Stomach (tissue), 9 donors: ENCODE measurements around the gene TPCN1. TPM values are rescaled to one million over a fixed set of nuclear protein-coding genes. Genes with fewer than 3 reads are reported as not detected.

Experiments used
- DNase-seq, 2 donors: peaks; one replicate each; pipeline versions ENCODE4 v3.0.0 to v3.0.0-alpha.2; 2013 to 2019
- H3K27ac ChIP-seq, 5 donors: fragments of 200-600 bp in 4 of 5; sonication (generic) in 4 of 5; one replicate each; pipeline ENCODE4 v1.5.1; 2013 to 2019; ENCODE audit warnings: mild to moderate bottlenecking in 1 of 5, moderate library complexity in 1 of 5
- H3K27me3 ChIP-seq, 3 donors: fragments of 200-600 bp; sonication (generic); one replicate each; pipeline ENCODE4 v1.5.1; 2017 to 2019; ENCODE audit warnings: mixed run types in 1 of 3
- H3K36me3 ChIP-seq, 4 donors: fragments of 200-600 bp; sonication (generic); 1 replicate in 3 of 4; 2 replicates in 1 of 4; pipeline ENCODE4 v1.5.1; 2016 to 2019
- H3K4me1 ChIP-seq, 4 donors: fragments of 200-600 bp; sonication (generic); one replicate each; pipeline ENCODE4 v1.5.1; 2016 to 2019
- H3K4me3 ChIP-seq, 4 donors: fragments of 200-600 bp; sonication (generic) in 3 of 4; one replicate each; pipeline ENCODE4 v1.5.1; 2016 to 2019; ENCODE audit warnings: mild to moderate bottlenecking in 1 of 4
- H3K9me3 ChIP-seq, 4 donors: fragments of 200-600 bp; sonication (generic); one replicate each; pipeline ENCODE4 v1.5.1; 2016 to 2019
- CTCF ChIP-seq, 7 experiments: fragments of 450-650 bp in 4 of 7; fragments of 200-600 bp in 3 of 7; sonication (generic) in 3 of 7; IDR thresholded peaks; one replicate each; pipeline ENCODE4 v1.5.1; 2016 to 2019; ENCODE audit warnings: antibody characterized with exemption in 7 of 7, control low read depth in 2 of 7, mild to moderate bottlenecking in 1 of 7
- EP300 ChIP-seq: sonication (generic); formaldehyde crosslinking; IDR thresholded peaks from one replicate; pipeline ENCODE4 v1.6.1; 2017; ENCODE audit warnings: antibody characterized with exemption
- POLR2A ChIP-seq, 4 donors: fragments of 450-650 bp; IDR thresholded peaks; one replicate each; pipeline ENCODE4 v1.6.1; 2016; ENCODE audit warnings: antibody characterized with exemption in 4 of 4, control low read depth in 2 of 4, mild to moderate bottlenecking in 1 of 4, moderate library complexity in 1 of 4
- POLR2AphosphoS5 ChIP-seq, 3 donors: sonication (generic); formaldehyde crosslinking; IDR thresholded peaks; one replicate each; pipeline ENCODE4 v1.6.1; 2016; ENCODE audit warnings: antibody characterized with exemption in 3 of 3
- WGBS, 5 donors: extraction: QIAGEN DNeasy Blood & Tissue Kit in 3 of 5; methylation state at CpG; one replicate each; pipeline versions ENCODE4 v1.1.5 to v1.1.7; 2013 to 2018; 5-methylcytosine and 5-hydroxymethylcytosine counted together
- intact Hi-C: fragments of 100-400 bp; cut with DNase I; formaldehyde crosslinking; loops from one replicate; pipeline ENCODE4 v1.15.1; 2023; ENCODE audit warnings: low total_unique reads
- polyA plus RNA-seq, 3 donors: library from polyadenylated mRNA; stranded (reverse); fragments of 200-250 nt; gene quantifications; one replicate each; pipeline ENCODE4 v1.2.3, GENCODE V29; 2013
- total RNA-seq, 5 donors: library from RNA; depleted of rRNA; stranded (reverse); fragments of >200 nt; gene quantifications; one replicate each; pipeline versions ENCODE4 v1.1.0 to v1.2.3, GENCODE V29; 2014 to 2016
- donor health status: healthy with polysubstance abuse.
- donor health status: Bipolar disorder and iron deficiency.
- donor health status: healthy.

The TPCN1 gene
- total and polyA plus RNA-seq, 8 donors: 5.8 to 78.2 (median 30.2) TPM

GRCh38 chr12:113260636-113261300, 39.5 kb downstream of the TPCN1 start:
- H3K27ac ChIP-seq: peak overlapping the region; percentile 23 to 75 (median 46)
- TF ChIP-seq POLR2A (IDR thresholded peaks at IDR 0.05) (no peak), POLR2AphosphoS5 (IDR thresholded peaks at IDR 0.05) (no peak), CTCF (IDR thresholded peaks at IDR 0.05) (no peak), EP300 (no peak)
- no peaks in the 10 kb centered on the region for H3K27me3 ChIP-seq
- H3K4me3 ChIP-seq: no peak overlapping the region
- intact Hi-C loops: no loop called here
- 79 to 89% (median 84%) methylated on average over 12 of the region's 12 CpGs for WGBS, 5 donors
- H3K9me3 ChIP-seq: no peaks in the 10 kb centered on the region
- peaks cover 3 to 38% (median 28%) of the 10 kb centered on the region in 4 donors for H3K36me3 ChIP-seq
- H3K4me1 ChIP-seq: peaks cover 12 to 40% (median 34%) of the 10 kb centered on the region in 4 donors
- DNase-seq: no peak

- no peak for DNase-seq
- intact Hi-C loops: no loop called here
Observed at GRCh38 chr12:113261847-113262470, 40.7 kb downstream of the TPCN1 start.

GRCh38 chr12:113262710-113263109, 41.4 kb downstream of the TPCN1 start:
- no peaks in the 10 kb centered on the region for H3K9me3 ChIP-seq
- intact Hi-C loops: no loop called here
- H3K27ac ChIP-seq: peak overlapping the region in 2 of 5 donors; percentile 35 to 71
- H3K27me3 ChIP-seq: no peaks in the 10 kb centered on the region
- H3K36me3 ChIP-seq: peaks cover 14 to 55% (median 47%) of the 10 kb centered on the region in 4 donors
- H3K4me1 ChIP-seq: peaks cover 12 to 40% (median 34%) of the 10 kb centered on the region in 4 donors
- no peak for DNase-seq
- H3K4me3 ChIP-seq: no peak overlapping the region
- TF ChIP-seq CTCF (IDR thresholded peaks at IDR 0.05) (no peak), EP300 (no peak)

More at GRCh38 chr12:113261847-113262470, 40.7 kb downstream of the TPCN1 start:
- no peak for TF ChIP-seq EP300
- no peak for TF ChIP-seq POLR2A (IDR thresholded peaks at IDR 0.05)
- no peak for TF ChIP-seq POLR2AphosphoS5 (IDR thresholded peaks at IDR 0.05)
- TF ChIP-seq CTCF (IDR thresholded peaks at IDR 0.05): no peak
- no peak overlapping the region for H3K4me3 ChIP-seq
- no peaks in the 10 kb centered on the region for H3K9me3 ChIP-seq
- peaks cover 12 to 40% (median 34%) of the 10 kb centered on the region in 4 donors for H3K4me1 ChIP-seq
- H3K36me3 ChIP-seq: peaks cover 10 to 50% (median 40%) of the 10 kb centered on the region in 4 donors
- WGBS, 5 donors: 76 to 87% (median 78%) methylated on average over 6 of the region's 6 CpGs
- peak overlapping the region in 4 of 5 donors; percentile 21 to 71 (median 32) for H3K27ac ChIP-seq
- H3K27me3 ChIP-seq: no peaks in the 10 kb centered on the region

GRCh38 chr12:113263431-113263963, 42.2 kb downstream of the TPCN1 start:
- TF ChIP-seq POLR2AphosphoS5 (IDR thresholded peaks at IDR 0.05) (no peak), EP300 (no peak), CTCF (IDR thresholded peaks at IDR 0.05) (no peak), POLR2A (IDR thresholded peaks at IDR 0.05) (no peak)
- Histone ChIP-seq H3K27ac (peak overlapping the region in 3 of 5 donors; percentile 7 to 22 (median 8)), H3K36me3 (peaks cover 22 to 63% (median 55%) of the 10 kb centered on the region in 4 donors), H3K4me1 (peaks cover 12 to 39% (median 32%) of the 10 kb centered on the region in 4 donors), H3K4me3 (no peak overlapping the region), H3K27me3 (no peaks in the 10 kb centered on the region), H3K9me3 (no peaks in the 10 kb centered on the region)
- 90 to 96% (median 95%) methylated on average over 9 of the region's 9 CpGs for WGBS, 5 donors
- intact Hi-C loops: no loop called here
- DNase-seq: no peak
